ENCODE results near the gene UNC13A. TPM values are rescaled to one million over a fixed set of nuclear protein-coding genes. Genes with fewer than 3 reads are reported as not detected.
A peak's percentile ranks its signal among the peaks of the same experiment; 100 is the strongest.
"Not testable (repeated sequence)": the region's sequence is repeated elsewhere in the genome, so short reads cannot be mapped to it uniquely, and the experiment has no call there.

UNC13A gene
- total RNA-seq, 2 experiments from 2014 or later, result 0.08 TPM; not detected in 1

DNA sequence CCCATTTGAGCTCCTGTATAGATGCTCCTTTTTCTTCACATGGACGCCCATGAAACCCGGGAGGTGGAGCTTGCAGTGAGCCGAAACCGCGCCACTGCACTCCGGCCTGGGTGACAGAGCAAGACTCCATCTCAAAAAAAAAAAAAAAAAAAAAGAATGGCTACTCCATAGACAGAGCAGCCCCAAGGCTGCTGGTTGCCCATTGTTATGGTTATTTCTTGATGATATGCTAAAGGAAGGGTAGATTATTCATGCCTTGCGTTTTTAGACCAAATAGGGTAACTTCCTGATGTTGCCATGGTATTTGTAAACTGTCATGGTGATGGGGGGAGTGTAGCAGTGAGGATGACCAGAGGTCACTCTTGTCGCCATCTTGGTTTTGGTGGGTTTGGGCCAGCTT, 90.1 kb downstream of the UNC13A start:
- not testable (repeated sequence) for H3K4me3 Mint-ChIP-seq

DNA sequence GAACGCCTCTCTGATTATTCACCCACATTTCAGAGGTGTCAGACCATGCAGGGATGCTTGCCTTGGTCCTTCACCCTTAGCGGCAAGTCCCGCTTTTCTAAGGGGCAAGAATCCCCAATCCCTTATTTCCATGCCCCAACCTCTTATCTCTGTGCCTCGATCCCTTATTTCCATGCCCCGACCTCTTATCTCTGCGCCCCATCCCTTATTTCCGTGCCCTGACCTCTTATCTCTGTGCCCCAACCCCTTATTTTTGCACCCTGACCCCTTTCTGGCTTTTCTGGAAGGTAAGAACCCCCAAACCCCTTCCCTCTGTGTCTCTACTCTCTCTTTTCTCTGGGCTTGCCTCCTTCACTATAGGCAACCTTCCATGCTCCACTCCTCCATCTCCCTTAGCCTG, 93.9 kb downstream of the UNC13A start:
- not testable (repeated sequence) for H3K36me3 Mint-ChIP-seq, H3K4me1 Mint-ChIP-seq, H3K9me3 Mint-ChIP-seq, DNase-seq, H3K4me3 Mint-ChIP-seq, H3K27me3 Mint-ChIP-seq, H3K27ac Mint-ChIP-seq

More for the DNA sequence above, 90.1 kb downstream of the UNC13A start:
- DNase-seq, H3K9me3 Mint-ChIP-seq, H3K36me3 Mint-ChIP-seq, H3K4me1 Mint-ChIP-seq, H3K27ac Mint-ChIP-seq: not testable (repeated sequence)
- peaks cover 22% of the 10 kb centered on the region for H3K27me3 Mint-ChIP-seq

DNA sequence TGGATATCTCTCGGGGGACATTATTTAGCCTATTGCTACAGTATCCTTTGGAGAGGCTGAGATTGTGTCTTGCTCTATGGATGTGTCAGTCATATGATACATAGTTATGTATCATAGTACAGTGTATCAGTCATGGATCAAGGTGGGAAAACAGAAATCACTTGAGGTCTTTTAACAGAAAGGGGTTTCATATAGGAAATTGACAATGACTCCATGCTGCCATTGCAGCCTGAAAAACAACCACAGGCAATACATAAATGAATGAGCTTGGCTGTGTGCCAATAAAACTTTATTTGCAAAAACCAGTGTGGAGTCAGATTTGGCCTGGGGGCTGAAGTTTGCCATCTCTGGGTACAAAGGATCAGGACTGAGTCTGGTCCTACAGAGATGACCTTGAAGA, 97.3 kb downstream of the UNC13A start:
- Mint-ChIP-seq H3K27ac (no peak overlapping the region), H3K36me3 (no peaks in the 10 kb centered on the region), H3K4me3 (no peak overlapping the region), H3K4me1 (peaks cover 4% of the 10 kb centered on the region), H3K27me3 (peaks cover 9% of the 10 kb centered on the region), H3K9me3 (no peaks in the 10 kb centered on the region)
- DNase-seq, result no peak

DNA sequence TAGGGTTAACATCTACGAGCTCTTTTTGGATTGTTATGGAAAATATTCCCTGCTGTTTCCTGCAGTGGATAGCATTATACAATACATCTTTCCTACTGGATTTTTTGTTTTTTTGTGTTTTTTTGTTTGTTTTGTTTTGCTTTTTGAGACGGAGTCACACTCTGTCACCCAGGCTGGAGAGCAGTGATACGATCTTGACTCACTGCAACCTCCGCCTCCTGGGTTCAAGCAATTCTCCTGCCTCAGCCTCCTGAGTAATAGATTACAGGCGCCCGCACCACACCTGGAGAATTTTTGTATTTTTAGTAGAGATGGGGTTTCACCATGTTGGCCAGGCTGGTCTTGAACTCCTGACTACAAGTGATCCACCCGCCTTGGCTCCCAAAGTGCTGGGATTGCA, 102.8 kb downstream of the UNC13A start:
- not testable (repeated sequence) for H3K27me3 Mint-ChIP-seq, H3K4me3 Mint-ChIP-seq, H3K4me1 Mint-ChIP-seq, H3K9me3 Mint-ChIP-seq, H3K27ac Mint-ChIP-seq, DNase-seq
- peaks cover 12% of the 10 kb centered on the region for H3K36me3 Mint-ChIP-seq

DNA sequence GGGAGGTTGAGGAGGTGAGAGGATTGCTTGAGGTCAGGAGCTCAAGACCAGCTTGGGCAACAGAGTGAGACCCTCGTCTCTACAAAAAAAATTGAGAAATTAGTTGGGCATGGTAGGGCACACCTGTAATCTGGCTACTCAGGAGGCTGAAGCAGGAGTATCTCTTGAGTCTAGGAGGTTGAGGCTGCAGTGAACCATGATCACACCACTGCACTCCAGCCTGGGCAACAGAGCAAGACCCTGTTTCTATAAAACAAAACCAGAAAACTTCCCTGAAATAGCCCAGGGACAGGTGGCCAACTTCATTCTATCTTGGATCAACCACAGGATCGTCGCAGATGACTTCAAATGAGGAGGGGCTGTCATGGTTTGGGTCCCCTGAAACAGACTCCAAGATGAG, 104.0 kb downstream of the UNC13A start:
- Mint-ChIP-seq H3K36me3 (peaks cover 25% of the 10 kb centered on the region), H3K4me1 (no peaks in the 10 kb centered on the region), H3K27me3 (no peaks in the 10 kb centered on the region), H3K27ac (no peak overlapping the region), H3K4me3 (no peak overlapping the region), H3K9me3 (no peaks in the 10 kb centered on the region)
- DNase-seq, result no peak

DNA sequence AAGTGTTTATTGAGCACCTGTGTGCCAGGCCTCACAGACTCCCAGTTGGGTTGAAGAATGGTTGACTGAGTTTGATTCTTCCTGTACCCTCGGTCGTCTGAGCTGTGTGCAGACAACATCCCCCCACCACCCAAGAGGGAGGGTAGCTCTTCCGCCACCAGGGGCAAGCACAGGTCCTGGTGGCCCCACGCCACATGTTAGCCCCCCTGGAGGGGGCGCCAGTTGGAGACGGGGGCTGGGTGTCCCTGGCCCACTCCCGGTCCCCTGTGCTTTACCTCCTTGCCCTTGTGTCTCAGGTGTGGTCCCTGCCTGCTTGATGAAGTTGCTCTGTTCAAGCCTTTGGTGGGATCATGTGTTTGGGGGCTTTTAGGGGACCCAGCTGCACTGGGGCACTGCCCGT, 105.5 kb downstream of the UNC13A start:
- no peak for DNase-seq
- no peaks in the 10 kb centered on the region for H3K9me3 Mint-ChIP-seq
- no peak overlapping the region for H3K27ac Mint-ChIP-seq
- H3K4me1 Mint-ChIP-seq, result no peaks in the 10 kb centered on the region
- peaks cover 29% of the 10 kb centered on the region for H3K36me3 Mint-ChIP-seq
- no peak overlapping the region for H3K4me3 Mint-ChIP-seq
- no peaks in the 10 kb centered on the region for H3K27me3 Mint-ChIP-seq

DNA sequence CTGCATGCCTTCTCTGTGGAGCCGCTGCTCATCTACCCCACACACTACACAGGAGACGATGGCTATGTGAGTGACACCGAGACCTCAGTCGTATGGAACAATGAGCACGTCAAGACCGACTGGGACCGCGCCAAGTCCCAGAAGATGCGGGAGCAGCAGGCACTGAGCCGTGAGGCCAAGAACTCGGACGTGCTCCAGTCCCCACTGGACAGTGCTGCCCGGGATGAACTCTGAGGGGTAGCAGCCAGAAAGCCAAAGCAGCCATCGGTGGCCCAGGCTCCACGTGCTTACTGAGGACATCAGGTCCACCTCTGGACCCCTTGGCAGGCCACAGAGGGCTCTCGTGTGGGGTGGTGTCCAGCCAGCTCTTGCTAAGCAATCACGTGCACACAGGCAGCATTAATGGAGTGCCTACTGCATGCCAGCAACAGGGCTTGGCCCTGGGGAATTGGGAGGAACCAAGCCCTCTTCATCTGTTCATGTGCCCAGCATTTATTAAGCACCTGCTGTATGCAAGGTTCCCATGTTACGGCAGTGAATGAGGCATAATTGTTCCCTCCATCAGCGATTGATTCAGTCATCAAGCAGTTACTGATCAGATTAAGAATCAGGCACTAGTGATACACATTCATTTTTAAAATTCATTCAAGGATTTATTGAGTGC, 106.8 kb downstream of the UNC13A start:
- DNase-seq, result no peak
- no peaks in the 10 kb centered on the region for H3K9me3 Mint-ChIP-seq
- H3K27me3 Mint-ChIP-seq, result no peaks in the 10 kb centered on the region
- peaks cover 31% of the 10 kb centered on the region for H3K36me3 Mint-ChIP-seq
- H3K4me1 Mint-ChIP-seq, result no peaks in the 10 kb centered on the region
- no peak overlapping the region for H3K27ac Mint-ChIP-seq
- no peak overlapping the region for H3K4me3 Mint-ChIP-seq

DNA sequence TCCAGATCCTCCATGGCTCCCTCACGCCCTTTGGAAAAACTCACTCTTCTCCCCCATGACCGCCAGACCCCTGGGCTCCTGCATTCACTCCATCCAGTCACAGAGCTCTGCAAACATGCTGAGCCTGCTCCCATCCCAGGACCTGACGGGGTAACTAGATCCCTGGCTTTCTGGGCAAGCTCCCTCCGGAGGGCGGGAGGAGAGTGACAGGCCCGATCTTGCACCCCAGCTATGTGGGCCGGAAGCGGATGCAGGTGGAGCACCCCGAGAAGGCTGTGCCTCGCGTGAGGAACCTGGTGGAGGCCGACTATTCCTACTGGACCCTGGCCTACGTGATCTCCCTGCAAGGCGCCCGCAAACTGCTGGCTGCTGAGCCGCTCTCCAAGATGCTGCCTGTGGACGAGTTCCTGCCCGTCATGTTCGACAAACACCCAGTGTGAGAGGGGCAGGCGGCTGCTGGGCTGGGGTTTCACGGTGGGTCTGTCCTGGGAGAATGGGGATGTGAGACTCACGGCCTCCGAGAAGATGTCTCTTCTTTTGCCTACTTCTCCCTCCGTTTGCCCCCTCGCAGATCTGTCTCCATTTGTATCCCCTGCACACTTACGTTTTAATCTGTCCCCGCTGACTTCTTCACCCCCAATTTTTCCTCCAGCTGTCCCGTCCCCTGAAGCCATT, 107.5 kb downstream of the UNC13A start:
- Mint-ChIP-seq H3K27ac (no peak overlapping the region), H3K4me1 (no peaks in the 10 kb centered on the region), H3K9me3 (no peaks in the 10 kb centered on the region), H3K27me3 (no peaks in the 10 kb centered on the region), H3K4me3 (no peak overlapping the region), H3K36me3 (peaks cover 37% of the 10 kb centered on the region)
- no peak for DNase-seq

DNA sequence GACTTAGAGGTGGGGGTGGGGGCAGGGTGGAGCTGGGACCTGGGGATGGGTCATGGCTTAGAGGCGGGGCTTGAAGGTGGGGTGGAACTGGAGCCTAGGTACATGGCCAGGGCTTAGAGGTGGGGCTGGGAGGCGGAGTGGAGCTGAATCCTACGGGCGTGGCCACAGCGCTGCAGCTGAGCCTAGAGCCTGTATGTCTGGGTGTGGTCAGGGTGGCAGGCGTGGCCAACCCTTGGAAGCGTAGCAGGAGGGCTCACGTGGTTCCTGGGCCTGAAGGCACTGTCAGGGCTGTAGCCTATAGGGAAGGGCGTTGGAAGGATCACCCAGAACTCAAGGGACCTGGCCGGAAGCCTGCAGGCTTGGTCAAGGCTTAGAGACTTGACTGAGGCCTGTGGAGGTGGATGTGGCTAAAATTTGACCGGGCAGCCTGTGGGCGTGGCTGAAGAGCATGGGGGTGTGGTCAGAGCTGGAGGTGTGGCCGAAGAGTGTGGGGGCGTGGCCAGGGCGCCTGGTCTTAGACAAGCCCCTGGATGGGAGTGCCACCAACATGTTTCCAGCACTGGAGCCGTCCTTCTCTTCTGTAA, 108.4 kb downstream of the UNC13A start:
- no peak overlapping the region for H3K27ac Mint-ChIP-seq

DNA sequence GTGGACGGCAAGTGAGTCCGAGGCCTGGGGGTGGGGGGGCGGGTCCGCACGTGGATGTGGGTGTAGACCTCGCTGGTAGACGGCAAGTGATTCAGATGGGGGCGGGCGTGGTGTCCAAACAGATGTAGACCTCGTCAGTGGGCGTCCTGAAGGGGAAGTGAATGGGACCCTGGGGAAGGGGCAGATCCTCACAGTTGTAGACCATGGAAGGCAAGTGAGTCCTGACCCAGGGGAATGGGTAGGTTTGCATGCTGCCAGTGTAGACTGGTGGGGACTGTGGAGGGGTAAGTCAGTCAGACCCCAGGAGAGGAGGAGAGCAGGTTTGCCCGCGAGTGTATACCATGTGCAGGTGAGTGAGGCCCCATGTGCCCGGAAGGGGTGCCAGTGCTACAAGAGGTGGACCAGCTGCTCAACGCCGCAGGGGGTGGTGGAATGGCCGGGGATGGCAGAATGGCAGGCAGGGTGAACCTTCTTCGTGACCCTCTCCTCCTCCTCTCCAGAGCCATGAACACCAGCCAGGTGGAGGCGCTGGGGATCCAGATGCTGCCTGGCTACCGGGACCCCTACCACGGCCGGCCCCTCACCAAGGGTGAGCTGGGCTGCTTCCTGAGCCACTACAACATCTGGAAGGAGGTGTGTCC, 110.6 kb downstream of the UNC13A start:
- Mint-ChIP-seq H3K36me3 (peaks cover 44% of the 10 kb centered on the region), H3K4me1 (peaks cover 2% of the 10 kb centered on the region), H3K27me3 (no peaks in the 10 kb centered on the region), H3K4me3 (no peak overlapping the region), H3K27ac (no peak overlapping the region), H3K9me3 (no peaks in the 10 kb centered on the region)
- DNase-seq, result no peak

More for the DNA sequence above, 108.4 kb downstream of the UNC13A start:
- H3K4me1 Mint-ChIP-seq, result no peaks in the 10 kb centered on the region
- no peak overlapping the region for H3K4me3 Mint-ChIP-seq
- H3K27me3 Mint-ChIP-seq, result no peaks in the 10 kb centered on the region
- H3K9me3 Mint-ChIP-seq, result no peaks in the 10 kb centered on the region
- DNase-seq, result peak; percentile 38
- H3K36me3 Mint-ChIP-seq, result peaks cover 39% of the 10 kb centered on the region

DNA sequence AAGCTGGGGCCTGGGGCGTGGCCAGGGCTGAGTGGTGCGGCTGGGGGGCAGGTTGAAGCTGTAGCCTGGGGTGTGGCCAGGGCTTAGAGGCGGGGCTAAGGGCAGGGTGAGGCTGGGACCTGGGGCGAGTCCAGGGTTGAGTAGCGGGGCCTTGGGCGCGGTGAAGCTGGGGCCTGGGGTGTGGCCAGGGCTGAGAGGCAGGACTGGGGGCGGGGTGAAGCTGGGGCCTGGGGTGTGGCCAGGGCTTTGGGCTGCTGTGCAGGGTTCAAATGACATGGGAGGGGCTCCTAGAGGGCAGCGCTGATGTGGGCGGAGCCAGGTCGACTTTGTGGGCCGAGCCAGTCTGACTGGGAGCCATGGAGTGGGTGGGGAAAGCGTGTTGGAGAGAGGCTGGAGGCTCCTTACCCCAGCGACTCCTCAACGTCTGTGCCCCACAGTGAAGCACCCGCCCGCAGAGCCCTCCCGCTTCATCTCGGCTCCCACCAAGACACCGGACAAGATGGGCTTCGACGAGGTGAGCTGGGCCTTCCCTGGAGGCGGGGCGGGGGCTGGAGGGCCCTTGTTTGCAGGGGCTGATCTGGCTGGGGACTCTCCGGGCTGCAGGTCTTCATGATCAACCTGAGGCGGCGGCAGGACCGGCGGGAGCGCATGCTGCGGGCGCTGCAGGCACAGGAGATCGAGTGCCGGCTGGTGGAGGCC, 111.2 kb downstream of the UNC13A start:
- Mint-ChIP-seq H3K4me1 (peaks cover 5% of the 10 kb centered on the region), H3K9me3 (no peaks in the 10 kb centered on the region), H3K27ac (no peak overlapping the region), H3K27me3 (no peaks in the 10 kb centered on the region), H3K4me3 (no peak overlapping the region), H3K36me3 (peaks cover 43% of the 10 kb centered on the region)
- peak; percentile 57 for DNase-seq

DNA sequence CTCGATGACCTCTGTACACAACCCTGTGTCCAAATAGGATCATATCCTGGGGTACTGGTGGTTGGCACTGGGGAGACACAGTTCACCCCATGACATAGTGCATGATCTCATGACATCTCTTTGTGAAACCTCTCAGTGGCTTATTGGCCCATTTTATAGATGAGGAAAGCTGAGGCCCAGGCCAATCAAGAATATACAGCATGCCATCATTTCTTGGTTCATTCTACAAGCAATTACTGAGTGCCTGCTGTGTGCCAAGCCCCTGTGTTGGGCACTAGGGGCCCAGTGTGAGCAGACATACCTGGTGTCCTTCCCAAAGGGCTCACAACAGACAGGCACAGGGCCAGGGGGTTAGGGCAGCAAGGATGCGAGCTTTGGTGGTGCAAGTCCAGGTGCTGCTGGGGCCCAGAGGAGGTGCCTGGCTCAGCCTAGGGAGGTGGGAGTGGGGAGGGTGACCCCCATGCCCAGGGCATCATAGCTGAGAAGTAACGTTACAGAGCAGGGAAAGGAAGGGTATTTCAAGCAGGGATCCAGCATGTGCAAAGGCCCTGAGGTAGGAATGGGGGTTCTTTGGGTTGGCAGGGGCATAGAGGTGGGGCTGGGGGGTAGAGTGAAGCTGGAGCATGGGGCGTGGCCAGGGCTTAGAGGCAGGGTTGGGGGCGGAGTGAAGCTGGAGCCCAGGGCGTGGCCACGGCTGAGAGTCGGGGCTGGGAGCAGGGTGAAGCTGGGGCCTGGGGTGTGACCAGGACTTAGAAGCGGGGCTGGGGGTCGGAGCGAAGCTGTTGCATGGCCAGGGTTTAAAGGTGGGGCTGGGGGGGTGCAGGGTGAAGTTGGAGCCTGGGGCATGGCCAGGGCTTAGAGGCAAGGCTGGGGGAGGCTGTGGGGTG, 112.0 kb downstream of the UNC13A start:
- DNase-seq, result no peak
- H3K27ac Mint-ChIP-seq, result no peak overlapping the region

DNA sequence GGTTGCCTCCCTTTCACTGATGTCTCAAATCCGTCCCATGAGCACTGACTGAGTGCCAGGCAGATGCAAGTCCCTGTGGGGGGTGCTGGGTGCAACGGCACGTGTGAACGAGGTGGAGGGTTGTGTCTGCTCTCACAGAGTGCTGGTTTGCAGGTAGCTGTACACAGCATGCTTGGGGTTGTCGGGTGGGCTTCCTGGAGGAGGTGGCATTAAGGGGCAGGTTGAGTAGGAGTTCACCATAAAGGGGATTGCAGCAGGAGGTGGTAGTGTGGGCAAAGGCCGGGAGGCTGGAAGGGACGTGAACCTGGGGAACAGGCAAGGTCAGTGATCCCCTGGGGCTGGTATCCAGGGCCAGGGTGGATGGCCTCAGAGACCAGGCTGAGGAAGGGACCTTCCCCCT, 115.5 kb downstream of the UNC13A start:
- Mint-ChIP-seq H3K27ac (no peak overlapping the region), H3K27me3 (no peaks in the 10 kb centered on the region), H3K4me1 (peaks cover 5% of the 10 kb centered on the region), H3K36me3 (peaks cover 28% of the 10 kb centered on the region), H3K9me3 (no peaks in the 10 kb centered on the region), H3K4me3 (no peak overlapping the region)
- DNase-seq, result no peak

More for the DNA sequence above, 112.0 kb downstream of the UNC13A start:
- H3K36me3 Mint-ChIP-seq, result peaks cover 43% of the 10 kb centered on the region
- no peak overlapping the region for H3K4me3 Mint-ChIP-seq
- H3K9me3 Mint-ChIP-seq, result no peaks in the 10 kb centered on the region
- H3K27me3 Mint-ChIP-seq, result no peaks in the 10 kb centered on the region
- H3K4me1 Mint-ChIP-seq, result peaks cover 5% of the 10 kb centered on the region

DNA sequence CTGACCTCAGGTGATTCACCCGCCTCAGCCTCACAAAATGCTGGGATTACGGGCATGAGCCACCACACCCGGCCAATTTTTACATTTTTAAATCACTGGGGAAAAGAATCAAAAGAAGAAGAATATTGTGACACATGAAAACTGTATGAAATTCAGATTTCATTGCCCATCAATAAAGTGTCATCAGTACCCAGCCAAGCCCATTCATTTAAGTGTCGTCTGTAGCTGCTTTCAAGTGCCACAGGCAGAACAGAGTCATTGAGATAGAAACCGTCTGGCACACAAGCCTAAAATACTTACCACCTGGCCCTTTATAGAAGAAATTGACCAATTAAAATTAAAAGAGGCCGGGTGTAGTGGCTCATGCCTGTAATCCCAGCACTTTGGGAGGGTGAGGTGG, 117.4 kb downstream of the UNC13A start:
- Mint-ChIP-seq H3K4me3 (no peak overlapping the region), H3K9me3 (no peaks in the 10 kb centered on the region), H3K27me3 (no peaks in the 10 kb centered on the region), H3K27ac (no peak overlapping the region), H3K36me3 (peaks cover 21% of the 10 kb centered on the region), H3K4me1 (peaks cover 5% of the 10 kb centered on the region)
- DNase-seq, result no peak
